Activated naive CD8-positive, alpha-beta T cell treated with anti-CD3 and anti-CD28 coated beads for 36 hours (primary cell): ENCODE results near the gene KEAP1. TPM values are rescaled to one million over a fixed set of nuclear protein-coding genes. Genes with fewer than 3 reads are reported as not detected.

Source experiments
- DNase-seq: peaks from one replicate; pipeline ENCODE4 v3.0.0; 2021
- H3K27ac Mint-ChIP-seq: one replicate; pipeline ENCODE4 v1.8.0; 2022; ENCODE audit warnings: mild to moderate bottlenecking, moderate library complexity, mixed read lengths
- H3K27me3 Mint-ChIP-seq: one replicate; pipeline ENCODE4 v1.8.0; 2022; ENCODE audit warnings: mild to moderate bottlenecking, mixed read lengths
- H3K36me3 Mint-ChIP-seq: one replicate; pipeline ENCODE4 v1.8.0; 2021; ENCODE audit warnings: mild to moderate bottlenecking, mixed read lengths
- H3K4me1 Mint-ChIP-seq: one replicate; pipeline ENCODE4 v1.8.0; 2021; ENCODE audit warnings: mixed read lengths
- H3K4me3 Mint-ChIP-seq: one replicate; pipeline ENCODE4 v1.8.0; 2022; ENCODE audit warnings: mild to moderate bottlenecking, moderate library complexity, mixed read lengths
- H3K9me3 Mint-ChIP-seq: one replicate; pipeline ENCODE4 v1.8.0; 2022; ENCODE audit warnings: mixed read lengths
- total RNA-seq, 2 experiments: library from RNA; stranded (reverse); gene quantifications; one replicate each; pipeline ENCODE4 v1.2.3, GENCODE V29; 2021

KEAP1 gene
- total RNA-seq, 2 experiments from 2014 or later, result 69.3 to 72.2 TPM

GRCh38 chr19:10452726-10453618 lies 50.2 kb downstream of the KEAP1 start:
- H3K9me3 Mint-ChIP-seq, result no peaks in the 10 kb centered on the region
- no peak overlapping the region for H3K4me3 Mint-ChIP-seq
- H3K27me3 Mint-ChIP-seq, result peaks cover 6% of the 10 kb centered on the region
- peaks cover 2% of the 10 kb centered on the region for H3K36me3 Mint-ChIP-seq
- no peak overlapping the region for H3K27ac Mint-ChIP-seq
- no peak for DNase-seq
- peaks cover 6% of the 10 kb centered on the region for H3K4me1 Mint-ChIP-seq

GRCh38 chr19:10450853-10451609 lies 52.1 kb downstream of the KEAP1 start:
- DNase-seq, result peak; percentile 36
- Mint-ChIP-seq H3K9me3 (no peaks in the 10 kb centered on the region), H3K27me3 (peaks cover 6% of the 10 kb centered on the region), H3K36me3 (peaks cover 2% of the 10 kb centered on the region), H3K4me1 (peaks cover 6% of the 10 kb centered on the region), H3K27ac (no peak overlapping the region), H3K4me3 (no peak overlapping the region)

- peaks cover 6% of the 10 kb centered on the region for H3K27me3 Mint-ChIP-seq
- no peaks in the 10 kb centered on the region for H3K9me3 Mint-ChIP-seq
- DNase-seq, result no peak
- no peak overlapping the region for H3K4me3 Mint-ChIP-seq
- peaks cover 6% of the 10 kb centered on the region for H3K4me1 Mint-ChIP-seq
- H3K27ac Mint-ChIP-seq, result no peak overlapping the region
- peaks cover 2% of the 10 kb centered on the region for H3K36me3 Mint-ChIP-seq
Measured at GRCh38 chr19:10450191-10450852, 52.8 kb downstream of the KEAP1 start.

- DNase-seq, result no peak
- Mint-ChIP-seq H3K9me3 (no peaks in the 10 kb centered on the region), H3K27me3 (peaks cover 6% of the 10 kb centered on the region), H3K36me3 (peaks cover 2% of the 10 kb centered on the region), H3K4me1 (peaks cover 6% of the 10 kb centered on the region), H3K27ac (no peak overlapping the region), H3K4me3 (no peak overlapping the region)
Measured at GRCh38 chr19:10449037-10449436, 54.1 kb downstream of the KEAP1 start.

- no peak overlapping the region for H3K4me3 Mint-ChIP-seq
- H3K4me1 Mint-ChIP-seq, result no peaks in the 10 kb centered on the region
- H3K27ac Mint-ChIP-seq, result no peak overlapping the region
- no peaks in the 10 kb centered on the region for H3K9me3 Mint-ChIP-seq
- H3K27me3 Mint-ChIP-seq, result no peaks in the 10 kb centered on the region
- H3K36me3 Mint-ChIP-seq, result no peaks in the 10 kb centered on the region
- DNase-seq, result no peak
Measured at GRCh38 chr19:10442698-10443097, 60.5 kb downstream of the KEAP1 start.

GRCh38 chr19:10439588-10439987 lies 63.6 kb downstream of the KEAP1 start:
- Mint-ChIP-seq H3K4me1 (peaks cover 4% of the 10 kb centered on the region), H3K27me3 (no peaks in the 10 kb centered on the region), H3K36me3 (no peaks in the 10 kb centered on the region), H3K4me3 (no peak overlapping the region), H3K27ac (no peak overlapping the region), H3K9me3 (no peaks in the 10 kb centered on the region)
- no peak for DNase-seq

Other genes with a start within 250 kb of the KEAP1 start
- 10 to 100 TPM; 33.2 to 33.6 TPM for gene ICAM1, start 232.2 kb downstream of the KEAP1 start, total RNA-seq
- under 1 TPM; 0.25 to 0.38 TPM for gene ICAM4, start 216.4 kb downstream of the KEAP1 start, total RNA-seq
- gene ICAM5, start 213.4 kb downstream of the KEAP1 start, total RNA-seq, result 1 to 10 TPM in 1 of 2 experiments, under 1 TPM in 1; 0.95 to 1.0 TPM
- gene ZGLP1, start 193.5 kb downstream of the KEAP1 start, total RNA-seq, result 1 to 10 TPM; 3.4 to 4.0 TPM
- gene FDX2, start 187.3 kb downstream of the KEAP1 start, total RNA-seq, result 10 to 100 TPM; 18.3 to 19.6 TPM
- gene RAVER1, start 169.8 kb downstream of the KEAP1 start, total RNA-seq, result 100 to 1,000 TPM; 103 to 107 TPM
- 10 to 100 TPM; 76.3 to 79.6 TPM for gene ICAM3, start 163.7 kb downstream of the KEAP1 start, total RNA-seq
- 100 to 1,000 TPM; 153 to 155 TPM for gene TYK2, start 122.8 kb downstream of the KEAP1 start, total RNA-seq
- 100 to 1,000 TPM; 242 to 252 TPM for gene CDC37, start 99.8 kb downstream of the KEAP1 start, total RNA-seq
- 10 to 100 TPM; 10.6 to 11.4 TPM for gene PDE4A, start 82.8 kb downstream of the KEAP1 start, total RNA-seq
- gene S1PR5, start 14.1 kb upstream of the KEAP1 start, total RNA-seq, result not detected
- gene ATG4D, start 40.5 kb upstream of the KEAP1 start, total RNA-seq, result 10 to 100 TPM; 25.1 to 26.4 TPM
- 10 to 100 TPM; 66.3 to 69.2 TPM for gene KRI1, start 62.7 kb upstream of the KEAP1 start, total RNA-seq
- gene CDKN2D, start 65.6 kb upstream of the KEAP1 start, total RNA-seq, result 10 to 100 TPM; 55.8 to 62.3 TPM
- gene AP1M2, start 84.0 kb upstream of the KEAP1 start, total RNA-seq, result not detected
- 10 to 100 TPM; 70.6 to 71.6 TPM for gene SLC44A2, start 122.2 kb upstream of the KEAP1 start, total RNA-seq
- 100 to 1,000 TPM; 500 to 527 TPM for gene ILF3, start 151.0 kb upstream of the KEAP1 start, total RNA-seq
- 10 to 100 TPM; 66.6 to 71.5 TPM for gene QTRT1, start 198.1 kb upstream of the KEAP1 start, total RNA-seq
- gene DNM2, start 214.7 kb upstream of the KEAP1 start, total RNA-seq, result 100 to 1,000 TPM; 127 to 133 TPM